Loucy (cell line): ENCODE data around the gene CDKN2B-AS1.
"Not testable (repeated sequence)": the region's sequence is repeated elsewhere in the genome, so short reads cannot be mapped to it uniquely, and the experiment has no call there.

Source experiments
- H2AFZ ChIP-seq: fragments of 200-600 bp; sonication (generic); 2 replicates; pipeline ENCODE4 v1.6.0; 2016; ENCODE audit warnings: antibody characterized with exemption, mild to moderate bottlenecking, low read length, moderate library complexity
- H3F3A ChIP-seq: fragments of 200-600 bp; 2 replicates; pipeline ENCODE4 v1.6.0; 2016; ENCODE audit warnings: antibody characterized with exemption, low read depth, mild to moderate bottlenecking
- H3K27me3 ChIP-seq: fragments of 200-600 bp; sonication (generic); 2 replicates; pipeline ENCODE4 v1.6.1; 2014; ENCODE audit warnings: low read length, mild to moderate bottlenecking; ENCODE audit not compliant: insufficient read depth, poor library complexity, severe bottlenecking
- H3K36me3 ChIP-seq: fragments of 200-600 bp; sonication (generic); 2 replicates; pipeline ENCODE4 v1.6.1; 2016; ENCODE audit warnings: low read length; ENCODE audit not compliant: insufficient read depth
- H3K4me1 ChIP-seq: fragments of 200-600 bp; sonication (generic); 2 replicates; pipeline ENCODE4 v1.5.1; 2014; ENCODE audit warnings: low read length, mild to moderate bottlenecking; ENCODE audit not compliant: insufficient read depth, poor library complexity, severe bottlenecking
- H3K4me2 ChIP-seq: fragments of 200-600 bp; sonication (generic); 2 replicates; pipeline ENCODE4 v1.6.0; 2014; ENCODE audit warnings: antibody characterized with exemption, low read length, low read depth, mild to moderate bottlenecking; ENCODE audit not compliant: poor library complexity, severe bottlenecking
- H3K4me3 ChIP-seq: fragments of 200-600 bp; sonication (generic); 2 replicates; pipeline ENCODE4 v1.5.1; 2014; ENCODE audit warnings: low read length, mild to moderate bottlenecking, mixed read lengths; ENCODE audit not compliant: poor library complexity, severe bottlenecking
- H3K79me2 ChIP-seq: fragments of 200-600 bp; sonication (generic); 2 replicates; pipeline ENCODE4 v1.6.1; 2014; ENCODE audit warnings: low read length; ENCODE audit not compliant: insufficient read depth
- H3K9ac ChIP-seq: fragments of 200-600 bp; sonication (generic); 2 replicates; pipeline ENCODE4 v1.6.0; 2014; ENCODE audit warnings: mild to moderate bottlenecking, low read depth, low read length, moderate library complexity; ENCODE audit not compliant: poor library complexity, severe bottlenecking
- H3K9me2 ChIP-seq: fragments of 200-600 bp; sonication (generic); replicated peaks from 2 replicates; pipeline ENCODE4 v1.6.1; 2016; ENCODE audit warnings: low read depth, low read length, mixed read lengths
- H3K9me3 ChIP-seq: fragments of 200-600 bp; sonication (generic); 2 replicates; pipeline ENCODE4 v1.6.1; 2014; ENCODE audit warnings: mild to moderate bottlenecking, antibody characterized with exemption, low read length, low read depth; ENCODE audit not compliant: insufficient read depth
- H4K20me1 ChIP-seq: fragments of 200-600 bp; sonication (generic); 2 replicates; pipeline ENCODE4 v1.6.0; 2014; ENCODE audit warnings: antibody characterized with exemption, low read length, mild to moderate bottlenecking; ENCODE audit not compliant: insufficient read depth, poor library complexity, severe bottlenecking
- EZH2phosphoT487 ChIP-seq: fragments of 200-600 bp; IDR thresholded peaks from 2 replicates; pipeline ENCODE4 v1.6.1; 2018; ENCODE audit warnings: antibody characterized with exemption, mild to moderate bottlenecking, moderate library complexity, borderline replicate concordance
- TF ChIP-seq, protein P1 (sequence below): fragments of 200-600 bp; sonication (generic); conservative IDR thresholded peaks from 2 replicates; pipeline ENCODE4 v1.5.1; 2014; ENCODE audit warnings: mild to moderate bottlenecking, antibody characterized with exemption, low read length

The CDKN2B-AS1 gene

DNA sequence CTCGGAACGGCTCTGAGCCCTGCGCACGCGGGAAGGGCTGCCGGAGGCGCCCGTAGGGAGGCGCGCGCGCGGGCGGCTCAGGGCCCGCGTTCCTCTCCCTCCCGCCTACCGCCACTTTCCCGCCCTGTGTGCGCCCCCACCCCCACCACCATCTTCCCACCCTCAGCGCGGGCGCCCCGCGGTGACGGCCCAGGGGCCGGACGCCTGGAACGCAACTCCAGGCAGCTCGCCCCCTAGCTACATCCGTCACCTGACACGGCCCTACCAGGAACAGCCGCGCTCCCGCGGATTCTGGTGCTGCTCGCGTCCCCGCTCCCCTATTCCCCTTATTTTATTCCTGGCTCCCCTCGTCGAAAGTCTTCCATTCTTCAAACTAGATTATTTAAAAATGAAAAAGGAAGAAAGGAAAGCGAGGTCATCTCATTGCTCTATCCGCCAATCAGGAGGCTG, at the start of gene CDKN2B-AS1:
Gene CDKN2B-AS1 (plus strand): TSS at position 236 of the 450 bp plus-strand sequence.
- peaks cover 28% of the 10 kb centered on the region for H3K4me1 ChIP-seq
- H3K79me2 ChIP-seq: peaks cover 78% of the 10 kb centered on the region
- H2AFZ ChIP-seq: peak within 1 kb of the TSS; percentile 68
- peak within 1 kb of the TSS; percentile 99 for H3K4me3 ChIP-seq
- H3K36me3 ChIP-seq: no peaks in the 10 kb centered on the region
- H3K9me2 ChIP-seq: no peaks in the 10 kb centered on the region
- TF ChIP-seq EZH2phosphoT487: no peak
- TF ChIP-seq, protein P1, sequence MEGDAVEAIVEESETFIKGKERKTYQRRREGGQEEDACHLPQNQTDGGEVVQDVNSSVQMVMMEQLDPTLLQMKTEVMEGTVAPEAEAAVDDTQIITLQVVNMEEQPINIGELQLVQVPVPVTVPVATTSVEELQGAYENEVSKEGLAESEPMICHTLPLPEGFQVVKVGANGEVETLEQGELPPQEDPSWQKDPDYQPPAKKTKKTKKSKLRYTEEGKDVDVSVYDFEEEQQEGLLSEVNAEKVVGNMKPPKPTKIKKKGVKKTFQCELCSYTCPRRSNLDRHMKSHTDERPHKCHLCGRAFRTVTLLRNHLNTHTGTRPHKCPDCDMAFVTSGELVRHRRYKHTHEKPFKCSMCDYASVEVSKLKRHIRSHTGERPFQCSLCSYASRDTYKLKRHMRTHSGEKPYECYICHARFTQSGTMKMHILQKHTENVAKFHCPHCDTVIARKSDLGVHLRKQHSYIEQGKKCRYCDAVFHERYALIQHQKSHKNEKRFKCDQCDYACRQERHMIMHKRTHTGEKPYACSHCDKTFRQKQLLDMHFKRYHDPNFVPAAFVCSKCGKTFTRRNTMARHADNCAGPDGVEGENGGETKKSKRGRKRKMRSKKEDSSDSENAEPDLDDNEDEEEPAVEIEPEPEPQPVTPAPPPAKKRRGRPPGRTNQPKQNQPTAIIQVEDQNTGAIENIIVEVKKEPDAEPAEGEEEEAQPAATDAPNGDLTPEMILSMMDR: no peak
- H3F3A ChIP-seq: no peaks in the 10 kb centered on the region
- H3K9me3 ChIP-seq: no peaks in the 10 kb centered on the region
- H3K4me2 ChIP-seq: peak within 1 kb of the TSS; percentile 84
- no peaks in the 10 kb centered on the region for H3K27me3 ChIP-seq
- H3K9ac ChIP-seq: peak within 1 kb of the TSS; percentile 94
- H4K20me1 ChIP-seq: peaks cover 27% of the 10 kb centered on the region

DNA sequence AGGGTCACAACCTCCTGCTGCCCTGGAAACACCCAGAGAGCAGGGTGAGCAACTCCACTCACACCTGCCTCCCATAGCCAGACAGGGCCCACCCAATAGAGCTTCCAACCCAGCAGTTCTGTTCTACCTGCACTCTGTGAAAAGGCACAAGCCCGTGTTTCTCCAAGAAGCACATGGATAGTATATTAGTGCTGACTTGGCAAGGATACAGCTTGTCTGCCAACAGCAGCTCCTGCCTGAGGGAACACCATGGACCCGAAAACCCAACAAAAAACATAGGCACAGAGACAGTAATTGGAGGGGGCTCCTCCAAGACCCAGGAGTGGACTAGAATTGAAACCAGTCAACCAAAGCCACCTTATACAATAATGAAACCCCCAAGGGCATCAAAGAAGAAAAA, 49.0 kb upstream of the CDKN2B-AS1 start:
- Histone ChIP-seq H4K20me1 (no peaks in the 10 kb centered on the region), H3K4me3 (no peak overlapping the region), H3K36me3 (no peaks in the 10 kb centered on the region), H3K4me2 (no peak overlapping the region), H3K4me1 (no peaks in the 10 kb centered on the region), H2AFZ (no peak overlapping the region), H3K27me3 (no peaks in the 10 kb centered on the region), H3K9me2 (no peaks in the 10 kb centered on the region), H3K9ac (no peak overlapping the region), H3F3A (no peaks in the 10 kb centered on the region), H3K9me3 (no peaks in the 10 kb centered on the region), H3K79me2 (no peaks in the 10 kb centered on the region)
- TF ChIP-seq, protein P1: no peak
- no peak for TF ChIP-seq EZH2phosphoT487

DNA sequence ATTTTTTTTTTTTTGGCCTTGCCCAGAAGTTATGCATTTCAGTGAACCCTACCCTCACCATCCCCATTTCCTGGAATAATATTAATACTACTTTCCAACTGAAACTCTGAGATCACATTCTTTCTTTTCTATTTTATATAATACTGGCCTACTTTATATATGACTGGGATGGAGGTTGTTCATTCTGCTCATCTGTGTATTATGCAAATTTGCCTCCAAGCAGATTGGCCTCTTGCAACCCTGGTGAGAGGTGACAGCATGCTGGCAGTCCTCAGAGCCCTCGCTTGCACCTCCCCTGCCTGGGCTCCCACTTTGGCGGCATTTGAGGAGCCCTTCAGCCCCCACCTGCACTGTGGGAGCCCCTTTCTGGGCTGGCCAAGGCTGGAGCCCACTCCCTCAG, 35.8 kb upstream of the CDKN2B-AS1 start:
- no peaks in the 10 kb centered on the region for H4K20me1 ChIP-seq
- H3K27me3 ChIP-seq: no peaks in the 10 kb centered on the region
- H3K4me1 ChIP-seq: no peaks in the 10 kb centered on the region
- no peaks in the 10 kb centered on the region for H3K36me3 ChIP-seq
- no peaks in the 10 kb centered on the region for H3K9me2 ChIP-seq
- no peak overlapping the region for H3K4me2 ChIP-seq
- no peaks in the 10 kb centered on the region for H3K79me2 ChIP-seq
- no peak overlapping the region for H2AFZ ChIP-seq
- H3K9me3 ChIP-seq: no peaks in the 10 kb centered on the region
- no peak overlapping the region for H3K9ac ChIP-seq
- TF ChIP-seq, protein P1: no peak
- no peak for TF ChIP-seq EZH2phosphoT487
- no peak overlapping the region for H3K4me3 ChIP-seq
- H3F3A ChIP-seq: no peaks in the 10 kb centered on the region

DNA sequence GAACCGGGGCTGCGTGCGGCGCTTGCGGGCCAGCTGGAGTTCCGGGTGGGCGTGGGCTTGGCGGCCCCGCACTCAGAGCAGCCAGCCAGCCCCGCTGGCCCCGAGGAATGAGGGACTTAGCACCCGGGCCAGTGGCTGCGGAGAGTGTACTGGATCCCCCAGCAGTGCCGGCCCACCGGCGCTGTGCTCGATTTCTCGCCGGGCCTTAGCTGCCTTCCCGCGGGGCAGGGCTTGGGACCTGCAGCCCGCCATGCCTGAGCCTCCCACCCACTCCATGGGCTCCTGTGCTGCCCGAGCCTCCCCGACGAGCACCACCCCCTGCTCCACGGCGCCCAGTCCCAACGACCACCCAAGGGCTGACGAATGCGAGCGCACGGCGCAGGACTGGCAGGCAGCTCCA, 35.3 kb upstream of the CDKN2B-AS1 start:
- H3F3A ChIP-seq, H3K4me2 ChIP-seq, H3K4me1 ChIP-seq, H2AFZ ChIP-seq, H3K9me3 ChIP-seq, H4K20me1 ChIP-seq, H3K9me2 ChIP-seq, H3K36me3 ChIP-seq, H3K9ac ChIP-seq, H3K27me3 ChIP-seq, H3K79me2 ChIP-seq, H3K4me3 ChIP-seq: not testable (repeated sequence)
